GM18909 (cell line): Measurements from ENCODE around the gene CARD14.
"Not testable (repeated sequence)": the region's sequence is repeated elsewhere in the genome, so short reads cannot be mapped to it uniquely, and the experiment has no call there.

Experiments used
- ATAC-seq: cut with Tn5 transposase; IDR thresholded peaks from one replicate; pipeline ENCODE4 v1.9.1; 2021; ENCODE audit warnings: mild to moderate bottlenecking; ENCODE audit not compliant: unreplicated experiment, poor library complexity

The CARD14 gene

DNA sequence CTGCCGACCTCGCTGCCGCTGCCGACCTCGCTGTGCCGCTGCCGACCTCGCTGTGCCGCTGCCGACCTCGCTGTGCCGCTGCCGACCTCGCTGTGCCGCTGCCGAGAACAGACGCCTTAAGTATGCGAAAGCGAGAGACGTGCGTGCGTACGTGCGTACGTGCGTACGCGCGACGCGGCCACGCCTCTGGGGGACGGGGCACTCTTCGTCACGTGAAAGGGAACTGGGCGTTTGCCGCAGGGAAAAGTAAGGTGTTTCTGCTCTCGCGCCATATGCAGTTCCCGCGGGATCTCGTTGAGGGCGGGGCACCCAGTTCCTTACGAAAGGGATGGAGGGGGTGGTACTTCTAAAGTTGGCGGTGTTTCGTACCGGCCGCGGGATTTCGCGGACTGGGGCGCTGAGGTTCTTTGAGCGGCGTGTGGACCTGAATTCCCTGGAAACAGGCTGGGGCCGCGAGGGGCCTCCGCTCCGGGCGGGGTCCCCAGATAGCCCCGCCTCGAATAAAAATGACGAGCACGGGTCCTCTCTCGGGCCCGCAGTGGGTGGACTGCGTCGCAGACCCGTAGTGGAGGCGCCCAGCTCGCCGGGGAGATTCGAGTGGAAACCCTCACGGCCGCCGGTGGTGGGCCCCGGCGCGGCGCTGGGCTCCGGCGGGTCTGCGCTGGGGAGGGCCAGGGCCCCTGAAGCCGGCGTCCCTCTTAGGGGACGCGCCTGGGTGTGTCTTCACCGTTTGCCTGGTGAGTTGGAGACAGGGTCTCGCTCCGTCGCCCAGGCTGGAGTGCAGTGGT lies 22.6 kb upstream of the CARD14 start, which contains the start of gene EIF4A3:
Gene EIF4A3, minus strand, starts transcription at position 94 of the 788 bp plus-strand sequence. CDS start 167 bp downstream, outside the sequence.
- ATAC-seq, result peak; percentile 85

DNA sequence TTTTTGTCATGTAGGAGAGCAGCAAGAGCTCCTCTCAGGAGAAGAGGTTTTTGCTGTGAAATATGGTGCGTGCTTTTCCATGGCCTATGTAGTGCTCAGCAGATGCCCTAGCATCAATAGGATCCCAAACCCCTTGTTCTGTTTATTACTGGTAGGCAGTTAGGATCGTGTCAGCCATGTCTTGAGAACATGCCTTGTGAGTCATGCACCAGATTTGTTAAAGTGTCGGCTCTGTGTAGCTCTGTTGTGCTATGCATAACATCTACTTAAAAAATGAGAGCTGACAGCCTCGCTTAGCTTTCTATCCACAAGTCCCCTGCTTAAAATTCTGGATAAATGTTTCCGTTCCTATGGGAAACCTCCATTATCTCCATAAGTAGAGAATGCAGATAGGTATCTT lies 18.5 kb upstream of the CARD14 start:
- no peak for ATAC-seq

DNA sequence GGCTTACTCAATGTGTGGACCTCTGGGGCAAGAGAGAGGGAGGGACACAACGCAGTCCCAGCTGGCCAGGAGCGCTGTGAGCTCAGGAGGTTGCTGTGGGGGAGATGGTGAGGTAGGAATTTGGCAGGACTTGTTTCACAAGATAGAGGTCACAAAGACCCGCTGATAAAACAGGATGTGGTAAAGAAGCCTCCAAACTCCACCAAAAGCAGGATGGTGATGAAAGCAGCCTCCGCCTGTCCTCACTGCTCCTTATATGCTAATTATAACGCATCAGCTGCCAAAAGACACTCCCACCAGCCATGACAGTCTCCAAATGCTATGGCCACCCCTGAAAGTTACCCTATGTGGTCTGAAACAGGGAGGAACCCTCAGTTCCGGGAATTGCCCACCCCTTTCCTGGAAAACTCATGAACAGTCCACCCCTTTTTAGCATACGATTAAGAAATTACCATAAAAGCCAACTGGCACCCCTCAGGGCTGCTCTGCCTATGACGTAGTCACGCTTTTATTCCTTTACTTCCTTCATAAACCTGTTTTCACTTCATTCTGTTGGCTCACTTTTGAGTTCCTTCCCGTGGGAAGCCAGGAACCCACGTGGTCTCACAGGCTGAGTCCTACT lies 17.6 kb upstream of the CARD14 start:
- no peak for ATAC-seq

DNA sequence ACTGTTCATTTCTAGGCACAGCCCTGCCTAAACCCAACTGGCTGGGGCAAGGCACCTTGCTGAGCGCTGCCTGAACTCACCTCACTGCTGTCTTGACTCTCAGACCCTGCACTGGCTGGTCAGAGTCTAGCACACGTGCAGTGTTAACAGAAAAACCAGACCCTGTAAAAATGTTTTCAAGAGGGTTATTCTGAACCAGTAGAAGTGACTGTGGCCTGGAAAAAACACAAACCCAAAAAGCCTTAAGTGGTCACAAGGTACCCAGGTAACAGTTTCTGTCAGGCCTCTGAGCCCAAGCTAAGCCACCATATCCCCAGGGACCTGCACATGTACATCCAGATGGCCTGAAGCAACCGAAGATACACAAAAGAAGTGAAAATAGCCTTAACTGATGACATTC lies 16.8 kb upstream of the CARD14 start:
- ATAC-seq, result peak; percentile 71

DNA sequence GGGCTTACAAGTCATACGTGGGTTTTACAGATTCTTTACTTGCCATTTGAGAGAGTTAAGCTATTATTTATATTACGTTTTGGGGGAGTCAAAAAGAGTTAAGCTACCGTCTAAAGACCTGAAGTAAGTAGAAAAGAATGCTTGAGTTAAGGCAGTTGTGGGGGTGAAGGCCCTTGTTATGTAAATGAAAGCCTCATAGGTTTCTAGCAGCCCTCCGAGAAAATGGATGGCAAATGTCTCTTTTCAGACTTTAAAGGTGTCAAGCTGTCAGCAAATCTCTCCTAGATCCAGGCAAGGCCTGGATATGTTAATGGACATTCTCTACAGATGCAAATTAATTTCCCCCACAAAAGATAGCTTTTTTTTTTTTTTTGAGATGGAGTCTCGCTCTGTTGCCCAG lies 15.7 kb upstream of the CARD14 start:
- ATAC-seq, result no peak

DNA sequence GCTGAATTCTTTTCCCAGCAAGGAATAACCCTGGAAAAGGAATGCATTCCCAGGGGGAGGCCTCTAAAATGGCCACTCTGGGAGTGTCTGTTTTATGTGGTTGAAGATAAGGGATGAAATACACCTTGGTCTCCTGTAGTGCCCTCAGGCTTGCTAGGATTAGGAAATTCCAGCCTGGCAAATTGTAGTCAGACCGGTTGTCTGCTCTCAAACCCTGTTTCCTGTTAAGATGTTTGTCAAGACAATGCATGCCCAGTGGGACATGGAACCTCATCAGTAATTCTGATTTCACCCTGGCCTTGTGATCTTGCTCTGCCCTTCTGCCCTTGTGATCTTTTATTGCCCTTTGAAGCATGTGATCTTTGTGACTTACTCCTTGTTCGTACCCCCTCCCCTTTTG lies 14.2 kb upstream of the CARD14 start:
- not testable (repeated sequence) for ATAC-seq

DNA sequence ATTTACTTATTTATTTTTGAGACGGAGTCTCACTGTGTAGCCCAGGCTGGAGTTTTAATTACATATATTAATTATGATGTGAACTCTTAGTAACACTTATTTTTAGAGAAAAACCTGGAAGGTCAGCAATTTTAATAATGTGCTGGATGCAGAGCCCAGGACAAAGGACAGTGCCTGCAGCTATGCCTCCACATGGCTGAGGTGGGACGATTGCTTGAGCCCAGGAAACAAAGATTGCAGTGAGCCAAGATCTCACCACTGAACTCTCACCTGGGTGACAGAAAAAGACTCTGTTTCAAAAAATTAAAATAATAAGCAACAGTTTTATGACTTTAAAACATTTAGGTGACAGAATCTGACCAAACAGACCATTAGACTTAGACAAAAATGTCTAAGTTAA lies 11.0 kb upstream of the CARD14 start:
- ATAC-seq, result no peak

DNA sequence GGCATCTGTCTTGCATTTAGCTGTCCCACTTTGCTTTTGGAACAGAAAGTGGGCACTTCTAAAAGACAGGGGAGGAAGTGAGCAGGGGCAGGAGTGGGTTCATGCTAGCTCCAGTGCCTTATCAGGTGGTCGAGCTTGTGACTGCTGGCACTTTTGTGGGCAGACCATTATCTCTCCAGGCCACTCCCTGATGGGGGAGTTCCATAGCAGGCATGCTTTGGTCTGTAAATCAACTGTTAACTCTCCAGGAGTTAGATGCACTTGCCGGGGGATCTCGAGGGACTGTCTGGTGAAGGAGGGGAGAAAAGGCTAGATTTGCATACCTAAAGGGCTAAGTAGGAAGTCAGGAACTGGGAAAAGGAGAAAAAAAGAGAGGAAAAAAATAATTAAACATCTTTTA lies 9.3 kb upstream of the CARD14 start:
- ATAC-seq, result no peak

DNA sequence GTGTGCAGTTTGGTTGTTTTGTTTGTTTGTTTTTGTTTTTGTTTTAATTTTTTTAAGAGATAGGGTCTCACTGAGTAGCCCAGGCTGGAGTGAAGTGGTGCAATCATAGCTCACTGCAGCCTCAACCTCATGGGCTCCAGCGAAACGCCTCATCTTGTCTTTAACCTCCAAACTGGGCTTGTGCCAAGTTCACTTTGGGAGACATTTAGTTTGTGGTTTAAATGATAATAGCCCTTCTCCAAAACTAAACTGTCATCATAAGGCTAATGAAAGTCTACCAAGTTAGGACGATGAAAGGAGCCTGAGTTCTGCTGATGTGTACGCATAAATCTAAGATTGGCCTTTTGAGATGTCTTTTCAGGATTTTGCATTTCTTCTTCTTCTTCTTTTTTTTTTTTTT lies 6.5 kb upstream of the CARD14 start:
- ATAC-seq, result no peak

DNA sequence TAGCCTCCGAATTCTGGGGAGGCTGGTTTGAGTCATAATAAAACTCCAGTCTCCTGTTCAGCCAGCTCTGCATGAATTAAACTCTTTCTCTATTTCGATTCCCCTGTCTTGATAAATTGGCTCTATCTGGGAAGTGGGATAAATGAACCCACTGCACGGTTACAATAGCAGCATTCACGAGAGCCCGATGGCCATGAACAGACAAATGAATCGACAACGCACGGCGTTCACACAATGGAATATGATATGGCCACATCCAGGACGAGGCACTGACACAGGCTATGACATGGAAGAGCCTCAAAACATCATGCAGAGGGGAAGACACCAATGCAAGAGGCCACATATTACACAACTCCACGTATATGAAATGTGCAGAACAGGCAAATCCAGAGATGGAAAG lies 5.6 kb upstream of the CARD14 start:
- ATAC-seq, result no peak

DNA sequence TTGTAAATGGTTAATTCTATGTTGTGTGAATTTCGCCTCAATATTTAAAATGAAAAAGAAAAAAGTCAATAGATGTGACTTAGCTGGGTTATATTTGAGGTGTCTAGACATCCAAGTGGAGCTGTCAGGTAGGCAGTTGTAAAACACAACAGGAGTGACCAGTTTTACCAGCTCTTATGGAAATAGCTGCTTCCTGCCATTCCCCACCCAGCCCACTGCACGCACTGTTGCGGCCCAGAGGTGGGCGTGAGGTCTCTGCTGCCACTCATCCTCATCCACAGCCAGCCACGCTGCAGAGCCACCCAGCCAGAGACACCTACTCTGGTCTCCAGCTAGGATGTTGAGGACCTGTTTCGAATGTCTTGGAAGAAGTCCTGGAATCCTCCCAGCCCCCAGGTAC lies 3.4 kb upstream of the CARD14 start:
- ATAC-seq, result no peak

DNA sequence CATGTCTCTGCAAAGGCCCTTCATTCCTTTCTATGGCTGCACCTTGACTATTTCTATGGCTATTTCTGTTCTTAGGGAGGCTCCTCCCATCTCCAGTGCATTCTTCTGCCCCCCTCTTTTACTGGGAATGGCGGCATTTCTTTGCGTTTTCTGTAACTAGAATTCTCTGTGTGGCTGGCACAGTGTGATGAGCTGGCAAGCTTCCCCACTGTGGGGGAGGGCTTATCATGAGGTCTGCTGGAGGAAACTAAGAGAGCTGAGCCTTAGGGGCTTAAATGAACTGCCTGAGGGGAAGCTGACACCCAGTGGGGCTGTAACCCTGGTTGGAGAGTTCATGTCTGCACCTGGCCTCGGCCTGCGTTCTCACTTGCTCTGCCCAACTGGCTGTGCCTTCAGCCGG lies 1.5 kb upstream of the CARD14 start:
- no peak for ATAC-seq

DNA sequence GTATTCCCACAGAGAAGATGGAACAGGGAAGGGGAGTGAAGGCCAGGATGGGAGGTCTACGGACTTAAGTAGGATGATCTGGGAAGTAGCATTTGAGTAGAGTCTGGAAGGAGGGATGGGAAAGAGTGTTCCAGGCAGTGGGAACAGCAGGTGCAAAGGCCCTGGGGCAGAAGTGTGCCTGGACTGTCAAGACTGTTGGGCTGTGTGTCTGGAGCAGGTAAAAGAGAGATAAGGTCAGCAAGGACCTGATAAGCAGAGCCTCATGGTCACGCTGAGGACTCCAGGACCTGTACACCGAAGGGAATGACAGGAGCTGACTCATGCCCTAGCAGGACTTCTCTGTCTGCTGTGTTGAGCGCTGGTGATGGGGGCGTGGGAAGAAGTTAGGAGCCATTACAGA lies 723 bp upstream of the CARD14 start:
- ATAC-seq, result no peak

DNA sequence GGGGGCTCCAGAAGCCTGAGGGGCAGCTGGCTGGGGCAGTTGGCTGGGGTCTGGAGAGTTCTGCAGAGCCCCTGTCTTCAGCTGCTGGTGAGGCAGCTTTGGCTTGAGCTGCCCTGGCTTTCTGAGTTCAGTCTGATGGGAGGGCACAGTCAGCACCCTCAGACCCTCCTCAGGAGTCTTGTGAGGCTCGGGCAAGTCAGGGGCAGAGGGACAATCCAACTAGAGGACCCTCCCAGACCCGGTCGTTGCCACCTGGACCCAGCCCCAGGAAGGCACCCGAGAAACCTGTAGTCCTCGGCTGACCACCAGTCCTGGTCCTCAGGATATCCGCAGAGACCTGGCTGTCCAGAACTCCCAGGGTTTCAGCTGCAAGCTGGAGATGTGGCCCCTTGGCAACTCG lies 1.9 kb downstream of the CARD14 start:
- no peak for ATAC-seq

DNA sequence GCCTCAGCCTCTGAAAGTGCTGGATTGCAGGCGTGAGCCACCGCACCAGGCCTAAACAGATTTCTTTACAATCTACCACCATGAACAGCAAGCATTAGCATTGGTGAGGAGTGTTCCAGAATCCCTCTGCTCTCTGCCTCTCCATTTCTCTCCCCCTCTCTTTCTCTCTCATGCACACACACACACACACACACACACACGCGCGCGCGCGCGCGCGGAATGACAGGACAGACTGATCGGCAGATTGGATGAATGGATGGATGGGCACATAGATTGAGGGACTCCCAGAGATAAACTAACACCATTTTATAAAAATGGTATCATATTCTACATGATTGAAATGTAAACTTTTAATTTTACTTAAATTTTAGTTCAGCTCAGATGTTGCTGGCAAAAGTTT lies 3.3 kb downstream of the CARD14 start:
- ATAC-seq, result no peak

DNA sequence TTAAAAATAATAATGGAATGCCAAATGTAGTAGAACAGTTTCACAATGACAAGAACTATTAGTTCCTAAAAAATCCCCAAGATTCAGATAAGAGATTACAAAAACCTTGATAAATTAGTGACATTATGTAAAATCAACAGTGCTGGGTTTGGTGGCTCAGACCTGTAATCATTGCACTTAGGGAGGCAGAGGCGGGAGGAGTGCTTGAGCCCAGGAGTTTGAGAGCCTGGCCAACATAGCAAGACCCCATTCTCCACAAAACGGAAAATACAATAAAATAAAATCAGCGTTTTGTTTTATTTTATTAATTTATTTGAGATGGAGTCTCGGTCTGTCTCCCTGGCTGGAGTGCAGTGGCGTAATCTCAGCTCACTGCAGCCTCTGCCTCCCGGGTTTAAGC lies 4.1 kb downstream of the CARD14 start:
- no peak for ATAC-seq

DNA sequence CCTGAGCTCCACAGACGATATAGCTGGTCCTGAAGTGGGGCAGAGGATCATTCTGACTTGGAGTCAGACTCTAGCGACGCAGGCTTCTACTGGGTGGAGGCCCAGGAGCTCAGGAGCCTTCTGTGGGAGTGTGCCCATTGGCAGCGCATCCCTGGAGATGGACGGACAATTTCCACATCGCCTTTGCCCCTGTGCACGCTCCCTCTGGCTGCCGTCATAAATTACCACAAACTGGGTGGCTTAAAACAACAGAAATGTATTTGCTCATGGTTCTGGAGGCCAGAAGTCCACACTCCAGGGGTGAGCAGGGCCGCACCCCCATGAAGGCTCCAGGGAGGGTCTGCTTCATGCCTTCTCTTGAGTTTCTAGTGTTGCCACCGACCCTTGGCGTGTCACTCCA lies 6.9 kb downstream of the CARD14 start:
- ATAC-seq, result no peak

DNA sequence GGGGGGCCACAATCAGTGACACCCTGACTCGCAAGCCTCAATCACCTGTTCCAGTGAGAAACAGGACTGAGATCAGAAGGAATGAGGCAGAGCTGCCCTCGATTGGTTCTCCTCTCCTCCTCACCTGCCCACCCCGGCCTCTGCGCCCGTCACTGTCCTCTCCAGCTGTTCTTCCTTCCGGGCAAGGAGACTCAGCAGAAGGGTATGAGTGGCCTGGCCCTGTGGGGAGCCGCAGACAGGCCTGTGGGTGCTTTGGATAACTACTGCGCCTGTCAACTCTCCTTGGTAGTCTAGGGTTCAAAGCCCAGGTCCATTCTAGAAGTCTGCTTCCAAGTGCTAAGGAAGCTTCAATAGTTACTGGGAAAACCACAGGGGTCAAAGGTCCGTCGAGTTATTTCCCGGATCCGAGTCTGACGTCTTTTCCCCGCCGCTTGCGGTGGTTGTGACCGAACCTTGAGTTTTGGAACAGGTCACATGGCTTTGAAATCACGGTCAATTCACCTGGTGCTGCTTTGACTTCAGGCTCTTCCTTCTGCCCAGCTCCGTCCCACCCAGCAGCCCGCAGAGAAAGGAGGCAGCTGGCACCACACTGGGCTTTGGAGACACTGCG lies 8.3 kb downstream of the CARD14 start:
- no peak for ATAC-seq

DNA sequence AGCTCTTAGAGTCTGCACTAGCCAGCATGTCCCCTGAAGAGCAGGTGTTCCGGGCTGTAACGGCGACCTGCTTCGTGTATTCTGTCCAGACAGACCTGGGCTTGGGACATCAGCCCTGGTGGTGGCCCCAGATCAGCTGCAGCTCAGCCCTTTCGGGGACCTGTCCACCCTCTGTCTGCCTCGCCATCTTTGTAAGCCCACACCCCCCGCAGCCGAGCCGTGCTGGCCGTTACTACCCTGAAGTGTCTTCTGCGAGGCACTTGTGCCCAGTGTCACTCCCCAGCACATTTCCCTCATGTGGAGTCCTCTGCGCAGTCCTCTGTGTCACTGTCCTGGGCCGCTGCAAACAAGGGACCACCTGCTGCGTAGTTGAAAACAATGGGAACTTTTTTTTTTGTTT lies 10.4 kb downstream of the CARD14 start:
- ATAC-seq, result no peak

DNA sequence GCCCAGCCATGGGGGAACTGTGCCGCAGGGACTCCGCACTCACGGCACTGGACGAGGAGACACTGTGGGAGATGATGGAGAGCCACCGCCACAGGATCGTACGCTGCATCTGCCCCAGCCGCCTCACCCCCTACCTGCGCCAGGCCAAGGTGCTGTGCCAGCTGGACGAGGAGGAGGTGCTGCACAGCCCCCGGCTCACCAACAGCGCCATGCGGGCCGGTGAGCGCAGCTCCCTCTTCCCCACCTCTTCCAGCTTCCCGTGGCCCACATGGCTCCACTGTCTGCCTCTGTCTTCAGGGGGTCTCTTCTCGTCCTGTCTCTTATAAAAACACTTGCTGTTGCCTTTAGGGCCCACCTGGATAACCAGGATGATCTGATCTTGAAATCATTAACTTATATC lies 11.6 kb downstream of the CARD14 start:
- ATAC-seq, result no peak

DNA sequence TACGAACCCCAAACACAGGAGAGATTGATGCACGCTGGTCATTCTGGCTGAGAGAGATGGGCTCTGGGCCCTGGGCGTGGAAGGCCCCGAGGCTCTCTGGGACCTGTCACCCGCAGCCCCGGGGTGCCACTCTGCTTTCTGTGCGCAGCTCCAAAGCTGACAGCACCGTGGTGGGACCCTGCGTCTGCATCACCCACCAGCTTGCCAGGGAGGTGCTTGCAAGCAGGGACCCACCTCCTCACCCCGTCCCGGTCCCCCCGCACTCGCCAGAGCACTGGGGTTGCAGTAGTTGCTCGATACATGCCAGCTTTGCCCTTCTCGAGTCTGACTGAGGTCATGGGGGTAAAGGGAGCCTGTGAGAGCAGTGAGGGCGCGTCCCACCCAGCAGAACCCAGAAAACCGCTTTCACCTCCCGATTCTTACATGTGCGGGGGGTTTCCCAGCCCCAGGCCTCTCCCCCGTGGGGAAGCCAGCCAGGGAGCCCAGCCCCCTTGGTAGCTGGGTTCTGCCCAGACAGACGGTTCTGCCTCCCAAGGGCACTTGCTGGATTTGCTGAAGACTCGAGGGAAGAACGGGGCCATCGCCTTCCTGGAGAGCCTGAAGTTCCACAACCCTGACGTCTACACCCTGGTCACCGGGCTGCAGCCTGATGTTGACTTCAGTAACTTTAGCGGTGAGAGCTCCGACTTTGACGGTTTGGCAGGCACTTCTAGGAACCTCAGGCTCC lies 12.5 kb downstream of the CARD14 start:
- no peak for ATAC-seq
